Endothelial cell of umbilical vein (primary cell): ENCODE results near the gene ZSWIM4. TPM values are rescaled to one million over a fixed set of nuclear protein-coding genes. Genes with fewer than 3 reads are reported as not detected.

ENCODE experiments used
- BruUV-seq: library from RNA; stranded (reverse); fragments of 400-500 nt; replicated peaks from 2 replicates; lab custom pipeline; 2021; lab: Mats Ljungman, UMichigan
- CTCF ChIA-PET: fragments of 300-600, 350-600 bp; sonication (Branson Sonifier 250); formaldehyde crosslinking; loops from one replicate; lab custom pipeline; 2021; ENCODE audit warnings: antibody characterized with exemption, inconsistent platforms; lab: Charles Lee
- POLR2A ChIA-PET: fragments of 300-600, 350-600 bp; sonication (Branson Sonifier 250); formaldehyde crosslinking; loops from one replicate; lab custom pipeline; 2021; ENCODE audit warnings: antibody characterized with exemption, inconsistent platforms; lab: Charles Lee
- DNase-seq: peaks from one replicate; pipeline ENCODE4 v3.0.0-alpha.2; 2011; ENCODE audit warnings: low read depth, low spot score
- FAIRE-seq: peaks from 2 replicates; lab custom pipeline; 2011; peaks lifted over from hg19 to GRCh38; lab: Jason Lieb, UNC
- H2AFZ ChIP-seq: 2 replicates; pipeline ENCODE4 v1.6.0; 2012; ENCODE audit warnings: low read depth, low read length, control low read depth, inconsistent platforms
- H3K27ac ChIP-seq: 2 replicates; pipeline ENCODE4 v1.5.1; 2011; ENCODE audit warnings: low read depth, mild to moderate bottlenecking, control low read depth, low read length, moderate library complexity; ENCODE audit not compliant: insufficient read depth
- H3K27me3 ChIP-seq, 2 experiments: 2 replicates each; pipeline versions ENCODE4 v1.6.0 to v1.6.1; 2011; ENCODE audit warnings: low read length in 2 of 2, mixed read lengths in 1 of 2; ENCODE audit not compliant: control insufficient read depth in 2 of 2, insufficient read depth in 2 of 2
- H3K36me3 ChIP-seq, 2 experiments: 2 replicates in 1 of 2; 3 replicates in 1 of 2; pipeline ENCODE4 v1.5.1; 2011; ENCODE audit warnings: low read length in 2 of 2, mild to moderate bottlenecking in 1 of 2, moderate library complexity in 1 of 2; ENCODE audit not compliant: control insufficient read depth in 2 of 2, insufficient read depth in 2 of 2; ENCODE audit errors: extremely low read depth in 1 of 2
- H3K4me1 ChIP-seq: 3 replicates; pipeline ENCODE4 v1.5.1; 2011; ENCODE audit warnings: mild to moderate bottlenecking, low read length; ENCODE audit not compliant: control insufficient read depth, insufficient read depth; ENCODE audit errors: extremely low read depth
- H3K4me2 ChIP-seq: 2 replicates; pipeline ENCODE4 v1.6.1; 2011; ENCODE audit warnings: low read length, control low read depth, mixed read lengths; ENCODE audit not compliant: insufficient read depth
- H3K4me3 ChIP-seq, 3 experiments: fragments of 200-600 bp in 1 of 3; sonication (generic), shearing (Covaris generic) in 1 of 3; replicated peaks in 1 of 3; 2 replicates each; pipeline ENCODE4 v1.5.1; 2011 to 2016; ENCODE audit warnings: control low read depth in 3 of 3, low read length in 3 of 3, mild to moderate bottlenecking in 2 of 3, inconsistent platforms in 1 of 3, low read depth in 1 of 3, moderate library complexity in 1 of 3; ENCODE audit not compliant: insufficient read depth in 1 of 3
- H3K79me2 ChIP-seq: 2 replicates; pipeline ENCODE4 v1.6.0; 2012; ENCODE audit warnings: low read length, inconsistent platforms; ENCODE audit not compliant: control insufficient read depth, insufficient read depth
- H3K9ac ChIP-seq: replicated peaks from 2 replicates; pipeline ENCODE3; 2011; ENCODE audit warnings: low read length, control low read depth; ENCODE audit not compliant: insufficient read depth; ENCODE audit errors: extremely low read depth
- H3K9me1 ChIP-seq: replicated peaks from 3 replicates; pipeline ENCODE4 v1.6.0; 2011; ENCODE audit warnings: mild to moderate bottlenecking, low read length; ENCODE audit not compliant: control insufficient read depth, insufficient read depth; ENCODE audit errors: extremely low read depth
- H3K9me3 ChIP-seq: replicated peaks from 2 replicates; pipeline ENCODE4 v1.5.1; 2012; ENCODE audit warnings: low read length, inconsistent platforms; ENCODE audit not compliant: control insufficient read depth, insufficient read depth
- H4K20me1 ChIP-seq: replicated peaks from 2 replicates; pipeline ENCODE3; 2011; ENCODE audit warnings: mild to moderate bottlenecking, low read length; ENCODE audit not compliant: control insufficient read depth, insufficient read depth; ENCODE audit errors: extremely low read depth
- CTCF ChIP-seq, 2 donors: IDR thresholded peaks; 1 replicate in 1 of 2; 2 replicates in 1 of 2; pipeline ENCODE4 v1.5.1; 2011; ENCODE audit warnings: low read length in 2 of 2, mild to moderate bottlenecking in 2 of 2, moderate library complexity in 2 of 2, control low read depth in 1 of 2, inconsistent platforms in 1 of 2, low read depth in 1 of 2; ENCODE audit not compliant: insufficient read depth in 1 of 2; ENCODE audit errors: extremely low read depth in 1 of 2
- EZH2 ChIP-seq: IDR thresholded peaks from 2 replicates; pipeline ENCODE4 v1.6.1; 2012; ENCODE audit warnings: borderline replicate concordance, low read depth, mild to moderate bottlenecking, moderate library complexity, low read length, inconsistent platforms; ENCODE audit not compliant: severe bottlenecking
- FOS ChIP-seq: IDR thresholded peaks from 2 replicates; pipeline ENCODE4 v1.6.1; 2011; ENCODE audit warnings: mild to moderate bottlenecking, low read length, moderate library complexity, borderline replicate concordance; ENCODE audit not compliant: insufficient read depth
- GATA2 ChIP-seq: IDR thresholded peaks from 2 replicates; pipeline ENCODE4 v1.7.0; 2011; ENCODE audit warnings: low read depth, mild to moderate bottlenecking, moderate library complexity, mixed read lengths, low read length; ENCODE audit not compliant: insufficient read length, insufficient read depth
- JUN ChIP-seq: IDR thresholded peaks from 2 replicates; pipeline ENCODE4 v1.6.1; 2011; ENCODE audit warnings: borderline replicate concordance, low read depth; ENCODE audit not compliant: insufficient read length, insufficient read depth
- MAX ChIP-seq: IDR thresholded peaks from 2 replicates; pipeline ENCODE4 v1.6.1; 2011; ENCODE audit not compliant: insufficient read depth, insufficient read length
- MYC ChIP-seq: IDR thresholded peaks from one replicate; pipeline ENCODE4 v1.6.1; 2011; ENCODE audit warnings: mild to moderate bottlenecking, low read depth, low read length
- POLR2A ChIP-seq: IDR thresholded peaks from 2 replicates; pipeline ENCODE4 v1.6.1; 2012; ENCODE audit warnings: low read depth, mild to moderate bottlenecking, control low read depth, low read length
- POLR2AphosphoS5 ChIP-seq: IDR thresholded peaks from 2 replicates; pipeline ENCODE4 v1.6.1; 2012; ENCODE audit warnings: low read depth, mild to moderate bottlenecking, control low read depth, low read length, moderate library complexity; ENCODE audit not compliant: insufficient read depth
- dilution Hi-C: fragments of 300-500 bp; cut with MboI; formaldehyde crosslinking; loops from one replicate; pipeline ENCODE4 v1.15.0; 2019; ENCODE audit warnings: low sequenced_read_pairs; ENCODE audit not compliant: extremely low pct_ligation_motif_present
- intact Hi-C: fragments of 100-400 bp; cut with micrococcal nuclease; formaldehyde crosslinking; loops from one replicate; pipeline ENCODE4 v1.10.0; 2022
- polyA plus RNA-seq, 4 experiments: library from polyadenylated mRNA; depleted of rRNA in 3 of 4; stranded (reverse) in 3 of 4; unstranded in 1 of 4; fragments of >200 nt; gene quantifications; 2 replicates each; pipeline versions ENCODE4 v1.2.1 to v1.2.3, GENCODE V29; 2011 to 2012; ENCODE audit warnings: missing spikeins in 1 of 4
- total RNA-seq: library from RNA; stranded (reverse); gene quantifications from 2 replicates; pipeline ENCODE4 v1.2.3, GENCODE V29; 2021

The ZSWIM4 gene
- total and polyA plus RNA-seq, 2 donors (not counting 3 experiments of a cell fraction or from before 2014, with no cell fraction given): 12.7 to 26.6 TPM

GRCh38 chr19:13824703-13825102 is 29.5 kb downstream of the ZSWIM4 start:
- H3K36me3 ChIP-seq: peaks cover 0 to 25% of the 10 kb centered on the region in 2 experiments
- H2AFZ ChIP-seq: no peak overlapping the region
- H3K4me3 ChIP-seq: no peak overlapping the region
- DNase-seq (no peak), FAIRE-seq (no peak)
- H4K20me1 ChIP-seq: no peaks in the 10 kb centered on the region
- ChIA-PET CTCF (interaction anchor here (1.2 to 1.4 kb wide), 2 partner anchors 37 to 40 kb away, joined by 7 to 8 read pairs; no protein-coding TSS in a partner anchor), POLR2A (interaction anchor here (1.2 kb wide), 1 partner anchor 22 kb away, joined by 12 read pairs; no protein-coding TSS in a partner anchor)
- no peak overlapping the region for H3K4me2 ChIP-seq
- no peaks in the 10 kb centered on the region for H3K9me3 ChIP-seq
- intact Hi-C loops (no loop called here), dilution Hi-C loops (no loop called here)
- no peaks in the 10 kb centered on the region for H3K27me3 ChIP-seq
- no peaks in the 10 kb centered on the region for H3K9me1 ChIP-seq
- H3K27ac ChIP-seq: no peak overlapping the region
- no peaks in the 10 kb centered on the region for H3K4me1 ChIP-seq
- BruUV-seq: no TSS peak
- H3K9ac ChIP-seq: no peak overlapping the region
- TF ChIP-seq JUN: no peak
- no peak for TF ChIP-seq EZH2
- no peak for TF ChIP-seq MYC
- TF ChIP-seq POLR2AphosphoS5: no peak
- no peak for TF ChIP-seq POLR2A
- TF ChIP-seq FOS: no peak
- TF ChIP-seq MAX: no peak
- TF ChIP-seq GATA2: no peak
- TF ChIP-seq CTCF (IDR thresholded peaks at IDR 0.05; ENCODE audit: extremely low read depth in 1 of 2, insufficient read depth in 1 of 2, low read depth in 1 of 2, low read length in 2 of 2): no peak
- no peaks in the 10 kb centered on the region for H3K79me2 ChIP-seq
